GM08714 (cell line): ENCODE results near the gene CSF3.
"Not testable (repeated sequence)": the region's sequence is repeated elsewhere in the genome, so short reads cannot be mapped to it uniquely, and the experiment has no call there.

Source experiments
- H3K4me3 ChIP-seq: fragments of 200-500 bp; sonication (Bioruptor generic); 2 replicates; pipeline ENCODE4 v1.5.1; 2014; ENCODE audit warnings: mild to moderate bottlenecking, low read length, inconsistent platforms
- ZNF274 ChIP-seq: IDR thresholded peaks from 2 replicates; pipeline ENCODE4 v1.6.1; 2012; ENCODE audit warnings: mild to moderate bottlenecking, low read depth, low read length

CSF3 gene

DNA sequence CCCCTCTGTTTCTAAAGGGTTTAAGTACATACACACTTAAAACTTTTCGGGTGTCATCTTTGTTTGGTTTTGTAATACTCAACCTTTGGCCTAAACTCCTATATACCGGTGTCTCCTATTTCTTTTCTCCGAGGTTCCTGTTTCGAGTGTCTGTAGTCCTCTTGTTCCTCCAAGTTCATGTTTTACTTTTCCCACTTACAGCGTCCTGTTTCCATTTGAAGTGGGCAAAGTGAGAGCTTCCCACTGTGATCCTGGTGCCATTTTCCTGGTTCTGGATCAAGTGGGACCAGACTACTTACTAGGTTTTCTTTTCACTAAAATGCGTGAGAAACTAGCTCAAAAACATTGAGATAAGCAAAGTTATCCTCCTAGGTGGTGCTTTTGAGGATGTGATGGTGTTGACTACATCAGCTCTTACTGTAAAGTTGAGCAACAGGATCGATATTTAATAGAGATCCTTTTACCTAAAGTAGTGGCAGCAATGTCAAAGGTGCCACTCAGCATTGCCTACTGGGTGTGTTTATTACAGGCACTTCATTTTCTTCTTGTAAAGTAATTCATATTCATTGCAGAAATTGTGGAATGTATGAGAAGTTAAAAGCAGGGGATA, 33.4 kb upstream of the CSF3 start:
- H3K4me3 ChIP-seq: peak overlapping the region; percentile 99
- TF ChIP-seq ZNF274: no peak

DNA sequence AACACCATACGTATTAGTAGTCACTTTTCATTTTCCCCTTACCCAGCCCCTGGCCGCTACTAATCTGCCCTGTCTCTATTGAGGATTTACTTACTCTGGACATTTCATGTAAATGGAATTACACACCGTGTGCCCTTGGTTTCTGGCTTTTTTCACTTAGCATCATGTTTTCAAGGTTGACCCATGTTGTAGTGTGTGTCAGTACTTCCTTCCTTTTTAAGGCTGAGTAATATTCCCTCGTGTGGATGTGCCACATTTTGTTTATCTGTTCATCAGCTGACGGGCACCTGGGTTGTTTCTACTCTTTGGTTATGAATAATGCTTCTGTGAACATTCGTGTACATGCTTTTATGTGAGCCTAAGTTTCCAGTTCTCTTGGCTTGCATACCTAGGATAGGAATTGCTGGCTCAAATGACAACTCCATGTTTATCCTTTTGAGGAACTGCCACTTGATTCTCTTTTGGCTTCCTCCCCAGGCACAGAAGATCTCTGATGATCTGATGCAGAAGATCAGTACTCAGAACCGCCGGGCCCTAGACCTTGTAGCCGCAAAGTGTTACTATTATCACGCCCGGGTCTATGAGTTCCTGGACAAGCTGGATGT, 26.9 kb upstream of the CSF3 start:
- TF ChIP-seq ZNF274: no peak
- H3K4me3 ChIP-seq: no peak overlapping the region

DNA sequence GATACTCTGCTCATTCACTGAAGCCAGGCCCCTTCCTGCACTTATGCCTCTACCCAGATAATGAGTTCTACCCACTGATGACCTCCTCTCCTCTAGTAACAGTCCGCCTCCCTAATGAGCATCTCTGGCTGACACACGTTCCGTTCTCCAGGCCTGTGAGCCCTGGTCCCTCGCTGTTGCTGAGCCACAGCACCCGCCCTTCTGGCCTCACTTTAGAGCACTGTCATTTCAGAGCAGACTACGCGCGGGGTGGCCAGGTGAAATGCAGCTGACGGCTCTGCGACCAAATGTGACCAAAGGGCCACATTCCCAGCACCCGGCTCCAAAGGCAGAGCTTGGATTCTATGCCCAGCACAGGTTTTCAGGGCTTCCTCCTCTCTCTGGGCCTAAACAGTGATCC, 20.8 kb upstream of the CSF3 start:
- no peak overlapping the region for H3K4me3 ChIP-seq
- no peak for TF ChIP-seq ZNF274

DNA sequence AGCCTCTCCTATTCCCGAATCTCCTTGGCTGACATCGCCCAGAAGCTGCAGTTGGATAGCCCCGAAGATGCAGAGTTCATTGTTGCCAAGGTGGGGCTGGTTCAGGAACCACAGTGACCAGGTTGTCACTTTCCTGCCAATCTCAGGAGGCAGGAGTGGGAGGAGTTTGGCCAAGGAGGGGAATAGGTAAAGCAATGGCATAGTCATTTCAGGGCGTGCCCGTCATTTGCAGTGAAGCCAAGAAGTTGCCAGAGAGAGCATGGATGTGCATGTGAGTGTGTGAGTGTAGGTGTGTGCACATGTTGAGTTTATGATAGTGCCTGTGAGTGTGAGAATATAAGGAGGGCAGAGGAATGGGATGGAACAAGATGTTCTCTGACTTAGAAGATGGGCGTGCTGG, 19.8 kb upstream of the CSF3 start:
- no peak for TF ChIP-seq ZNF274
- no peak overlapping the region for H3K4me3 ChIP-seq

DNA sequence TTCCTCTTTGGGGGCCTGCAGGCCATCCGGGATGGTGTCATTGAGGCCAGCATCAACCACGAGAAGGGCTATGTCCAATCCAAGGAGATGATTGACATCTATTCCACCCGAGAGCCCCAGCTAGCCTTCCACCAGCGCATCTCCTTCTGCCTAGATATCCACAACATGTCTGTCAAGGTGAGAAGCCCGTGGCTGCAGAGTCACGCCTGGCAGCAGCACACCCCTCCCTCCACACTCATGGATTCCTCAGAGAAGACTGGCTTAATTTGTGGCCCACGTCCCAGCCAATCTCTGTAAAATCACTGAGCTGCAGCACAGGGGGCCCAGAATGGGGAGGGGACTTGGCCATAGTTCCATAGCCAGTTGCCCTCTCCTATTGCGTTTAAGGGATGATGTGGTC, 19.1 kb upstream of the CSF3 start:
- H3K4me3 ChIP-seq: no peak overlapping the region
- TF ChIP-seq ZNF274: no peak

DNA sequence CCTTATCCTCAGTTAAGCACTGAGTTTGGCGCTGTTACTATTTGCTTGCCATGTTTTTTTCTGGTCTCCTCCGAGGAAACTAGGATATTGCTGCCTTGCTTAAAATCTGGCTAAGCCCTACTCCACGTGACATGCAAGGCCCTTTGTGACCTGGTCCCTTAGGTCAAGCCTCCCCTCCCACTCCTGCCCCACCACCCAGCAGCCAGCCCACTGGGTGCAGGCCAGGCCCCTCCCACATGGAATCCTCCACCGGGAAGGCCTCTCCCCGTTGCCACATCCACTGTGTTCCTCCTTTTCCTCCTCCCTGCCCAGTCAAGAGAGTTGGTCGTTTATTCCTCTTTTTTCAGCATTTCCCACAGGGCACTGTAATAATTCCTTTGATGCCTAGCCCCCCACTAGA, 18.4 kb upstream of the CSF3 start:
- H3K4me3 ChIP-seq: no peak overlapping the region
- TF ChIP-seq ZNF274: no peak

DNA sequence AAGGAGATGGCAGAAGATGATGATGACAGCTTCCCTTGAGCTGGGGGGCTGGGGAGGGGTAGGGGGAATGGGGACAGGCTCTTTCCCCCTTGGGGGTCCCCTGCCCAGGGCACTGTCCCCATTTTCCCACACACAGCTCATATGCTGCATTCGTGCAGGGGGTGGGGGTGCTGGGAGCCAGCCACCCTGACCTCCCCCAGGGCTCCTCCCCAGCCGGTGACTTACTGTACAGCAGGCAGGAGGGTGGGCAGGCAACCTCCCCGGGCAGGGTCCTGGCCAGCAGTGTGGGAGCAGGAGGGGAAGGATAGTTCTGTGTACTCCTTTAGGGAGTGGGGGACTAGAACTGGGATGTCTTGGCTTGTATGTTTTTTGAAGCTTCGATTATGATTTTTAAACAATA, 17.7 kb upstream of the CSF3 start:
- no peak overlapping the region for H3K4me3 ChIP-seq
- TF ChIP-seq ZNF274: no peak

DNA sequence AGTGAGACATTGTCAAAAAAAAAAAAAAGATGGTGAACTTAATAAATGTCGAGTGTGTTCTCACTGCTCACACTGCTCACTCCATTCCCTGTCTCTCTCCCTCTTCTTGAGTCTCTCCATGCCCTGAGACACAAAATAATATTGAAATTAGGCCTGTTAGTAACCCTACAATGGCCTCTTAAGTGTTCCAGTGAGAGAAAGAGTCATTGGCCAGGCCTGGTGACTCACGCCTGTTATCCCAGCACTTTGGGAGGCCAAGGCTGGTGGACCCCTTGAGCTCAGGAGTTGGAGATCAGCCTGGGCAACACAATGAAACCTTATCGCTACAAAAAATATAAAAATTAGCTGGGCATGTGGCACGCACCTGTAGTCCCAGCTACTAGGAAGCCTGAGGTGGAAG, 16.2 kb upstream of the CSF3 start:
- H3K4me3 ChIP-seq: no peak overlapping the region
- no peak for TF ChIP-seq ZNF274

DNA sequence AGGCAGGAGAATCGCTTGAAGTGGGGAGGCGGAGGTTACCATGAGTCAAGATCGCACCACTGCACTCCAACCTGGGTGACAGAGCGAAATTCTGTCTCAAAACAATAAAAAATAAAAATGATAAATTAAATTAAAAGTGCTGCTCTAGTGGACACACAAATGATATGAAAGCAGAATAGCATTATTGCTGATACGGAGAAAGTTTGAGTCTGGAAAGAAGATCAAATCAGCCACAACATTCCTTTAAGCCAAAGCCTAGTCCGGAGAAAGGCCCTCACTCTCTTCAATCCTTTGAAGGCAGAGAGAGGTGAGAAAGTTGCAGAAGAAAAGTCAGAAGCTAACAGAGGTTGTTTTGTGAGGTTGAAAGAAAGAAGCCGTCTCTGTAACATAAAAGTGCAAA, 15.1 kb upstream of the CSF3 start:
- TF ChIP-seq ZNF274: no peak

DNA sequence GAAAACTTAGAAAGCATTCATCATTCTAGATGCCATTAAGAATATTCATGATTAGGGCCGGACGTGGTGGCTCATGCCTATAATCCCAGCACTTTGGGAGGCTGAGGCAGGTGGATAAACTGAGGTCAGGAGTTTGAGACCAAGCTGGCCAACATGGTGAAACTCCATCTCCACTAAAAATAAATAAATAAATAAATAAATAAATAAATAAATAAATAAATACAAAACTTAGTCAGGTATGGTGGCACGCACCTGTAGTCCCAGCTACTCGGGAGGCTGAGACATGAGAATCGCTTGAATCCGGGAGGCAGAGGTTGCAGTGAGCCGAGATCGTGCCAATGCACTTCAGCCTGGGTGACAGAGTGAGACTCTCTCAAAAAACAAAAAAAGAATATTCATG, 13.9 kb upstream of the CSF3 start:
- not testable (repeated sequence) for H3K4me3 ChIP-seq

More for the DNA sequence above, 15.1 kb upstream of the CSF3 start:
- H3K4me3 ChIP-seq: no peak overlapping the region

DNA sequence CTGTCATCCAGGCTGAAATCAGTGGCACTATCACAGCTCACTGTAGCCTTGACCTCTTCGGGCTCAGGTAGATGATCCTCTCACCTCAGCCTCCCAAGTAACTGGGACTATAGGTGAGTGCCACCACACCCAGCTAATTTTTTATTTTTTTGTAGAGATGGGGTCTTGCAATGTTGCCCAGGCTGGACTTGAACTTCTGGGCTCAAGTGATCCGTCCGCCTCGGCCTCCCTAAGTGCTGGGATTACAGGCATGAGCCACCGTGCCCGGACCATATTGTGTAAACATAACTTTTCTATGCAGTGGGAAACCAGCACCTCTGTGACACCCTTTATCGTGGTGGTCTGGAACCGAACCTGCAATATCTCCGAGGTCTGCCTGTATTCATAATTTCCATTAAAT, 11.2 kb upstream of the CSF3 start:
- H3K4me3 ChIP-seq: no peak overlapping the region
- no peak for TF ChIP-seq ZNF274

DNA sequence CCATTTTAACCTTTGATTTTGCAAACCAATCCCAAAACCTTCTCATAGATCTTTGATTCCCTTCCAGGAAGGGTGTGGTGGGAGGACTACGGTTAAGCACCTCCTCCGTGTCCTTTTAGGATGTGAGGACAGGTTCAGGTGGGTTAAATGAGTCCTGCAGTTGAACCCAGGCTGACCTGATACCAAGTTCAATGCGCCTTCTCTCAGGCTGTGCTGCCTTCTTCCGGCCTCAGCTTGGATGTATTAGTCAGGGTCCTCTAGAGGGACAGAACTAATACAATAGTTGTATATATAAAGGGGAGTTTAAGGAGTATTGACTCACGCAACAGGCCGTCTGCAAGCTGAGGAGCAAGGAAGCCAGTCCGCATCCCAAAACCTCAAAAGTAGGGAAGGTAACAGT, 10.5 kb upstream of the CSF3 start:
- no peak overlapping the region for H3K4me3 ChIP-seq
- TF ChIP-seq ZNF274: no peak

DNA sequence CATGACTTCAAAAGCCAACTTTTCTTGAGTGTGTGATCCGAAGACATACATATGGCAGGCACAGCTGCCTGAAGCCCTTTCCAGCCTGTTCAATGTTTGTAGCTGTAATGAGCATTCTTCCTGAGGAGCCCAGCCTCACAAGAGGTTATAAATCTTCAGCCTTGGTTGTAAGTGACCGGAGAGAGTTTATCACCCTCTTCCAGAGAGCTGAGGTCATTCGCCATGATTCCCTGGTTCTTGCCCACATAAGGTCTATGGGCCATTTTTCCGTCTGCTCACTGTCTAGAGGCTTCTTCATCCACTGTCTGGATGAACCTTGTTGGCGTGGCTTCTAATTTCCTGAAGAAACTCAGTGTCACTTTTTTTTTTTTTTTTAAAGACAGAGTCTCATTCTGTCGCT, 9.7 kb upstream of the CSF3 start:
- TF ChIP-seq ZNF274: no peak
- no peak overlapping the region for H3K4me3 ChIP-seq

DNA sequence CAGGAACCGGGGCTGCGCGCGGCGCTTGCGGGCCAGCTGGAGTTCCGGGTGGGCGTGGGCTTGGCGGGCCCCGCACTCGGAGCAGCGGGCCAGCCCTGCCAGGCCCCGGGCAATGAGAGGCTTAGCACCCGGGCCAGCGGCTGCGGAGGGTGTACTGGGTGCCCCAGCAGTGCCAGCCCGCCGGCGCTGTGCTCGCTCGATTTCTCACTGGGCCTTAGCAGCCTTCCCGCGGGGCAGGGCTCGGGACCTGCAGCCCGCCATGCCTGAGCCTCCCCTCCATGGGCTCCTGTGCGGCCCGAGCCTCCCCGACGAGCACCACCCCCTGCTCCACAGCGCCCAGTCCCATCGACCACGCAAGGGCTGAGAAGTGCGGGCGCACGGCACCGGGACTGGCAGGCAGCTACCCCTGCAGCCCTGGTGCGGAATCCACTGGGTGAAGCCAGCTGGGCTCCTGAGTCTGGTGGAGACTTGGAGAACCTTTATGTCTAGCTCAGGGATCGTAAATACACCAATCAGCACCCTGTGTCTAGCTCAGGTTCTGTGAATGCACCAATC, 4.2 kb upstream of the CSF3 start:
- H3K4me3 ChIP-seq: not testable (repeated sequence)

DNA sequence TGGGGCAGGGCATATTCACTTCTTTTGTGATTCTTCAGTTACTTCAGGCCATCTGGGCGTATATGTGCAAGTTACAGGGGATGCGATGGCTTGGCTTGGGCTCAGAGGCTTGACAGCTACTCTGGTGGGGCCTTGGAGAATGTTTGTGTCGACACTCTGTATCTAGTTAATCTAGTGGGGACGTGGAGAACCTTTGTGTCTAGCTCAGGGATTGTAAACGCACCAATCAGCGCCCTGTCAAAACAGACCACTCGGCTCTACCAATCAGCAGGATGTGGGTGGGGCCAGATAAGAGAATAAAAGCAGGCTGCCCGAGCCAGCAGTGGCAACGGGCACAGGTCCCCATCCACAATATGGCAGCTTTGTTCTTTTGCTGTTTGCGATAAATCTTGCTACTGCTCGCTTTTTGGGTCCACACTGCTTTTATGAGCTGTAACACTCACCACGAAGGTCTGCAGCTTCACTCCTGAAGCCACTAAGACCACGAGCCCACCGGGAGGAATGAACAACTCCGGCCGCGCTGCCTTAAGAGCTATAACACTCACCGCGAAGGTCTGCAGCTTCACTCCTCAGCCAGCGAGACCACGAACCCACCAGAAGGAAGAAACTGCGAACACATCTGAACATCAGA, 3.1 kb upstream of the CSF3 start:
- not testable (repeated sequence) for H3K4me3 ChIP-seq
